GM21825 (cell line): ENCODE measurements around the gene ADGRD1.

Experiments used
- ATAC-seq: cut with Tn5 transposase; IDR thresholded peaks from one replicate; pipeline ENCODE4 v1.9.1; 2021; ENCODE audit warnings: mild to moderate bottlenecking, moderate library complexity; ENCODE audit not compliant: unreplicated experiment

Gene ADGRD1

GRCh38 chr12:131187602-131188001 is 233.9 kb downstream of the ADGRD1 start:
- ATAC-seq, result no peak

- ATAC-seq, result no peak
These were observed 234.7 kb downstream of the ADGRD1 start for GRCh38 chr12:131188131-131189050.

DNA sequence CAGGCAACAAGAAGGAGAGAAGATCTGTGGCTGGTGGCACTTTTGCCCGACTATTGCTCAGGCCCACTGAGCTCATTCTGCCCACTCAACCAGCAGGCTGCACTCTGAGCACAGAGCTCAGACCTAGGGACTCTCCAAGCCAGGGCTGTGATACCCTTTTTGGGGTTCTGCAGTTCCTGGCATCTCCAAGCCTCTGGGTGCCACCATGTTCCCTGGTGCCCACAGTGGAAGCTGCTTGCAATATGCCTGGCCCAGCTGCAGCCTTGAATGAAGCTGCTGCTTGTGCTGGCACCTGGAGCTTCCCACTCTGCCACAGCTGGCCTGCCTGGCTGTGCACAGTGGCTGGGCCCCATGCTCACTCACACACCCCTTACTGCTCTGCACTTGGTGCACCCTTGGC is 236.1 kb downstream of the ADGRD1 start:
- ATAC-seq, result no peak

DNA sequence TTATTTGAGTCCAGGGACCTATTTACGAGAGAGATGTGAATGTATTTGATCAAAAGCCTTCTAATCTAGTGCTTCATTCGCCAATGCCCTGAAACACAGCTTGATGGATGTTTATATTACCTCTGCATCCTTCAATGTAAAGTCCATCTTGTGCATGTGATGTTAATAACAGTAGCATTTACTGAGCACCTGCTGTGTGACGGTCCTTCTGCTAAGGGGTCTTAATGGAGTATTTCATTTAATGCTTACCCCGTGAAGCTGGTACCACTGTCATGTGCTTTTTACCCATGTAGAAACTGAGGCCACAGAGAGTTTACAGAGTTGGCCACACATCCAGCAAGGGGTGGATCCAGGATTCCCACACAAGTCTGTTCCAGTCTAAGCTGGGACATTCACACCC is 237.3 kb downstream of the ADGRD1 start:
- no peak for ATAC-seq
